Measurements from ENCODE around the gene DLX2. TPM values are rescaled to one million over a fixed set of nuclear protein-coding genes. Genes with fewer than 3 reads are reported as not detected.
A peak's percentile ranks its signal among the peaks of the same experiment; 100 is the strongest.

Gene DLX2
- polyA plus RNA-seq, 1 donor from 2014 or later, result 7.7 TPM

- no peaks in the 10 kb centered on the region for H4K20me1 ChIP-seq (ENCODE audit: insufficient read depth)
Observed at GRCh38 chr2:172084395-172084644, 18.4 kb downstream of the DLX2 start.

DNA sequence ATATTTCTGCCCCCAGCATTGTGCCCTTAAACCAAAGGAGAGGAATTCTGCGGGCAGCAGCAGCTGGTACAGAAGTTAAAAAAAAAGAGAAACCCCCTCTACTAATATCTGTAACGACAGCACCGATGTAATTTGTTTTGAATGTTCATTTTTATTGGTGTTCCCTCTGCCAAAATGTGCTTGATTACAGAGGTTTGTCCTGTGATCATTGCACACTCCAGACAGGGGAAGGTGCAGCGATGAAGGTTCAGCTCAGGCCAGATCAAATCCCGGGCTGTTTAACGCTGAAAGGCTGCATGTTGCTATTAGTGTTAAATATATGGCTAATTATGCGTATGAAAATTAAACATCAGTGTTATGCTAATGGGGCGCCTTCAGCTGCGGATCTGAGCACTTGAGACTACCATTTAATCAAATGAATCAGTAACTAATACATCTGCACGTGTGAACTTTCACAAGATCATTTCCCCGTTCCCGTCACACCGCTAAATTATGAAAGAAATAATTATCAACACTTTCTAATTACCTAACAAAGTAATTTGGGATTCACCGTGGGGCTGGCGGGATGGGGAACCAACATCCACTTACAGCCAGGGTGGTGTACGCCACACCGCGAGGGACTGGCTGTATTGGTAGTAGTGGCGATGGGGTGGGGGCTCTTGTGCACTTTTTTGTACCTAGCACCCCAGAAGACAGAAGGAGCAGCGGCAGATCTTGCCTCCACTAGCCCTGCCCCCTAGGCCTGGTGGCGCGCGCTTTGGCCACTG lies 18.9 kb downstream of the DLX2 start:
- peak; percentile 7 for TF ChIP-seq MXI1 (conservative IDR thresholded peaks at IDR 0.05; ENCODE audit: poor library complexity, severe bottlenecking)
- TF ChIP-seq EP300 (conservative IDR thresholded peaks at IDR 0.05; ENCODE audit: poor library complexity, severe bottlenecking), result no peak
- peaks cover 91% of the 10 kb centered on the region for H3K79me2 ChIP-seq (replicated peaks; ENCODE audit: insufficient read depth, low read length)
- H3K27ac ChIP-seq (ENCODE audit: low read length), result peak overlapping the region; percentile 93
- no peaks in the 10 kb centered on the region for H3K36me3 ChIP-seq (ENCODE audit: insufficient read depth, low read length)
- H3K27me3 ChIP-seq (ENCODE audit: insufficient read depth, low read depth, low read length), result peaks cover 46% of the 10 kb centered on the region
- H3K9me3 ChIP-seq (ENCODE audit: low read length), result peaks cover 4% of the 10 kb centered on the region
- peak overlapping the region; percentile 85 for H3K4me3 ChIP-seq (ENCODE audit: low read length)
- no peak overlapping the region for H2AFZ ChIP-seq (ENCODE audit: low read depth, low read length)
- H3K9me2 ChIP-seq (ENCODE audit: insufficient read depth, low read length), result no peaks in the 10 kb centered on the region
- H4K20me1 ChIP-seq (ENCODE audit: insufficient read depth), result no peaks in the 10 kb centered on the region
- peak overlapping the region; percentile 60 for H3K4me2 ChIP-seq (ENCODE audit: low read length)
- H3F3A ChIP-seq (ENCODE audit: insufficient read depth, low read length, poor library complexity, severe bottlenecking), result peaks cover 11% of the 10 kb centered on the region
- H3K9ac ChIP-seq (ENCODE audit: low read length), result peak overlapping the region; percentile 92

More at GRCh38 chr2:172084395-172084644, 18.4 kb downstream of the DLX2 start:
- Histone ChIP-seq H3F3A (ENCODE audit: insufficient read depth, low read length, poor library complexity, severe bottlenecking) (peaks cover 11% of the 10 kb centered on the region), H3K9me3 (ENCODE audit: low read length) (peaks cover 4% of the 10 kb centered on the region), H3K9ac (ENCODE audit: low read length) (peak overlapping the region; percentile 92), H3K79me2 (replicated peaks; ENCODE audit: insufficient read depth, low read length) (peaks cover 91% of the 10 kb centered on the region), H3K36me3 (ENCODE audit: insufficient read depth, low read length) (no peaks in the 10 kb centered on the region), H3K4me2 (ENCODE audit: low read length) (peak overlapping the region; percentile 60), H3K27ac (ENCODE audit: low read length) (peak overlapping the region; percentile 93), H3K27me3 (ENCODE audit: insufficient read depth, low read depth, low read length) (peaks cover 46% of the 10 kb centered on the region), H3K9me2 (ENCODE audit: insufficient read depth, low read length) (no peaks in the 10 kb centered on the region), H2AFZ (ENCODE audit: low read depth, low read length) (no peak overlapping the region), H3K4me3 (ENCODE audit: low read length) (peak overlapping the region; percentile 85)
- TF ChIP-seq RAD21 (conservative IDR thresholded peaks at IDR 0.05) (no peak), SMC3 (conservative IDR thresholded peaks at IDR 0.05; ENCODE audit: poor library complexity) (peak; percentile 19)

- Histone ChIP-seq H3K79me2 (replicated peaks; ENCODE audit: insufficient read depth, low read length) (peaks cover 90% of the 10 kb centered on the region), H3K9ac (ENCODE audit: low read length) (peak overlapping the region; percentile 92), H3K9me3 (ENCODE audit: low read length) (peaks cover 4% of the 10 kb centered on the region), H3K27ac (ENCODE audit: low read length) (peak overlapping the region; percentile 93), H3K36me3 (ENCODE audit: insufficient read depth, low read length) (no peaks in the 10 kb centered on the region), H4K20me1 (ENCODE audit: insufficient read depth) (no peaks in the 10 kb centered on the region), H3K27me3 (ENCODE audit: insufficient read depth, low read depth, low read length) (peaks cover 46% of the 10 kb centered on the region), H3F3A (ENCODE audit: insufficient read depth, low read length, poor library complexity, severe bottlenecking) (peaks cover 11% of the 10 kb centered on the region), H3K9me2 (ENCODE audit: insufficient read depth, low read length) (no peaks in the 10 kb centered on the region), H2AFZ (ENCODE audit: low read depth, low read length) (no peak overlapping the region), H3K4me2 (ENCODE audit: low read length) (peak overlapping the region; percentile 60), H3K4me3 (ENCODE audit: low read length) (peak overlapping the region; percentile 85)
- TF ChIP-seq TAF1 (IDR thresholded peaks at IDR 0.05; ENCODE audit: low read depth) (peak; percentile 28), MXI1 (conservative IDR thresholded peaks at IDR 0.05; ENCODE audit: poor library complexity, severe bottlenecking) (no peak), RAD21 (conservative IDR thresholded peaks at IDR 0.05) (peak; percentile 5)
- TF ChIP-seq, protein P1, sequence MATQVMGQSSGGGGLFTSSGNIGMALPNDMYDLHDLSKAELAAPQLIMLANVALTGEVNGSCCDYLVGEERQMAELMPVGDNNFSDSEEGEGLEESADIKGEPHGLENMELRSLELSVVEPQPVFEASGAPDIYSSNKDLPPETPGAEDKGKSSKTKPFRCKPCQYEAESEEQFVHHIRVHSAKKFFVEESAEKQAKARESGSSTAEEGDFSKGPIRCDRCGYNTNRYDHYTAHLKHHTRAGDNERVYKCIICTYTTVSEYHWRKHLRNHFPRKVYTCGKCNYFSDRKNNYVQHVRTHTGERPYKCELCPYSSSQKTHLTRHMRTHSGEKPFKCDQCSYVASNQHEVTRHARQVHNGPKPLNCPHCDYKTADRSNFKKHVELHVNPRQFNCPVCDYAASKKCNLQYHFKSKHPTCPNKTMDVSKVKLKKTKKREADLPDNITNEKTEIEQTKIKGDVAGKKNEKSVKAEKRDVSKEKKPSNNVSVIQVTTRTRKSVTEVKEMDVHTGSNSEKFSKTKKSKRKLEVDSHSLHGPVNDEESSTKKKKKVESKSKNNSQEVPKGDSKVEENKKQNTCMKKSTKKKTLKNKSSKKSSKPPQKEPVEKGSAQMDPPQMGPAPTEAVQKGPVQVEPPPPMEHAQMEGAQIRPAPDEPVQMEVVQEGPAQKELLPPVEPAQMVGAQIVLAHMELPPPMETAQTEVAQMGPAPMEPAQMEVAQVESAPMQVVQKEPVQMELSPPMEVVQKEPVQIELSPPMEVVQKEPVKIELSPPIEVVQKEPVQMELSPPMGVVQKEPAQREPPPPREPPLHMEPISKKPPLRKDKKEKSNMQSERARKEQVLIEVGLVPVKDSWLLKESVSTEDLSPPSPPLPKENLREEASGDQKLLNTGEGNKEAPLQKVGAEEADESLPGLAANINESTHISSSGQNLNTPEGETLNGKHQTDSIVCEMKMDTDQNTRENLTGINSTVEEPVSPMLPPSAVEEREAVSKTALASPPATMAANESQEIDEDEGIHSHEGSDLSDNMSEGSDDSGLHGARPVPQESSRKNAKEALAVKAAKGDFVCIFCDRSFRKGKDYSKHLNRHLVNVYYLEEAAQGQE (IDR thresholded peaks at IDR 0.05; ENCODE audit: borderline replicate concordance), result peak; percentile 22
Observed at GRCh38 chr2:172082944-172083627, 19.6 kb downstream of the DLX2 start.

All from neural cell (in vitro differentiated cells).